Astrocyte (in vitro differentiated cells and primary cell): Measurements from ENCODE around the gene SH3BP5L. TPM values are rescaled to one million over a fixed set of nuclear protein-coding genes. Genes with fewer than 3 reads are reported as not detected.

ENCODE experiments used
- DNase-seq: peaks from one replicate; pipeline ENCODE4 v3.0.0-alpha.2; 2010; ENCODE audit warnings: low read depth
- FAIRE-seq: peaks from 2 replicates; lab custom pipeline; 2011; peaks lifted over from hg19 to GRCh38; lab: Jason Lieb, UNC
- H2AFZ ChIP-seq: 2 replicates; pipeline ENCODE4 v1.6.0; 2012; ENCODE audit warnings: low read depth, low read length, inconsistent platforms
- H3K27ac ChIP-seq: 2 replicates; pipeline ENCODE4 v1.5.1; 2011; ENCODE audit warnings: low read depth, low read length, inconsistent platforms
- H3K27me3 ChIP-seq: 2 replicates; pipeline ENCODE4 v1.6.0; 2011; ENCODE audit warnings: low read length, inconsistent platforms; ENCODE audit not compliant: insufficient read depth
- H3K36me3 ChIP-seq: 2 replicates; pipeline ENCODE4 v1.5.1; 2011; ENCODE audit warnings: low read length, inconsistent platforms; ENCODE audit not compliant: insufficient read depth
- H3K4me1 ChIP-seq: 2 replicates; pipeline ENCODE4 v1.5.1; 2011; ENCODE audit warnings: low read length, inconsistent platforms; ENCODE audit not compliant: insufficient read depth
- H3K4me2 ChIP-seq: 2 replicates; pipeline ENCODE4 v1.6.0; 2012; ENCODE audit warnings: low read length, inconsistent platforms
- H3K4me3 ChIP-seq: 2 replicates; pipeline ENCODE4 v1.5.1; 2011; ENCODE audit warnings: low read depth, mild to moderate bottlenecking, low read length, inconsistent platforms; ENCODE audit not compliant: insufficient read depth
- H3K79me2 ChIP-seq: 2 replicates; pipeline ENCODE4 v1.6.0; 2012; ENCODE audit warnings: mild to moderate bottlenecking, low read length, inconsistent platforms; ENCODE audit not compliant: insufficient read depth
- H3K9ac ChIP-seq: 2 replicates; pipeline ENCODE4 v1.6.0; 2012; ENCODE audit warnings: mild to moderate bottlenecking, low read length, inconsistent platforms
- H3K9me3 ChIP-seq: 2 replicates; pipeline ENCODE4 v1.5.1; 2012; ENCODE audit warnings: low read depth, mild to moderate bottlenecking, low read length, inconsistent platforms; ENCODE audit not compliant: insufficient read depth
- H4K20me1 ChIP-seq: 2 replicates; pipeline ENCODE4 v1.6.0; 2012; ENCODE audit warnings: low read length, inconsistent platforms; ENCODE audit not compliant: insufficient read depth
- H3K27ac Mint-ChIP-seq: one replicate; pipeline ENCODE4 v1.8.0; 2021; ENCODE audit warnings: mild to moderate bottlenecking, mixed read lengths; ENCODE audit not compliant: unreplicated experiment
- H3K27me3 Mint-ChIP-seq: one replicate; pipeline ENCODE4 v1.8.0; 2021; ENCODE audit warnings: low read depth, mixed read lengths; ENCODE audit not compliant: unreplicated experiment
- H3K36me3 Mint-ChIP-seq: one replicate; pipeline ENCODE4 v1.8.0; 2021; ENCODE audit warnings: low read depth, mixed read lengths; ENCODE audit not compliant: unreplicated experiment
- H3K4me1 Mint-ChIP-seq: one replicate; pipeline ENCODE4 v1.8.0; 2021; ENCODE audit warnings: low read depth, mixed read lengths; ENCODE audit not compliant: unreplicated experiment
- H3K4me3 Mint-ChIP-seq: one replicate; pipeline ENCODE4 v1.8.0; 2021; ENCODE audit warnings: mild to moderate bottlenecking, moderate library complexity, mixed read lengths; ENCODE audit not compliant: unreplicated experiment
- H3K9me3 Mint-ChIP-seq: one replicate; pipeline ENCODE4 v1.8.0; 2021; ENCODE audit warnings: mild to moderate bottlenecking, mixed read lengths; ENCODE audit not compliant: unreplicated experiment
- CTCF ChIP-seq: IDR thresholded peaks from 2 replicates; pipeline ENCODE4 v1.5.1; 2011; ENCODE audit warnings: low read depth, mild to moderate bottlenecking, inconsistent platforms, low read length, moderate library complexity; ENCODE audit not compliant: insufficient read depth
- EZH2 ChIP-seq: IDR thresholded peaks from 2 replicates; pipeline ENCODE4 v1.6.1; 2012; ENCODE audit warnings: mild to moderate bottlenecking, low read length, inconsistent platforms; ENCODE audit not compliant: insufficient read depth
- total RNA-seq: library from RNA; stranded (reverse); gene quantifications from 2 replicates; pipeline ENCODE4 v1.2.1, GENCODE V29; 2021

Gene SH3BP5L
- total RNA-seq, 1 donor from 2014 or later = 37.7 TPM

- H3K9ac ChIP-seq = no peak overlapping the region
- TF ChIP-seq EZH2 (no peak), CTCF (no peak)
- H3K9me3 ChIP-seq = no peaks in the 10 kb centered on the region
- H3K4me3 ChIP-seq = no peak overlapping the region
- no peaks in the 10 kb centered on the region for H3K27me3 Mint-ChIP-seq
- peaks cover 40% of the 10 kb centered on the region for H3K36me3 Mint-ChIP-seq
- no peak for DNase-seq
- peaks cover 21% of the 10 kb centered on the region for H3K79me2 ChIP-seq
- no peaks in the 10 kb centered on the region for H3K4me1 Mint-ChIP-seq
- peaks cover 43% of the 10 kb centered on the region for H3K36me3 ChIP-seq
- peaks cover 2% of the 10 kb centered on the region for H3K9me3 Mint-ChIP-seq
- H3K4me2 ChIP-seq = no peak overlapping the region
- H3K27ac Mint-ChIP-seq = no peak overlapping the region
- no peak overlapping the region for H3K27ac ChIP-seq
- no peak overlapping the region for H2AFZ ChIP-seq
- FAIRE-seq = no peak
- peaks cover 64% of the 10 kb centered on the region for H4K20me1 ChIP-seq
- H3K27me3 ChIP-seq = no peaks in the 10 kb centered on the region
- peaks cover 3% of the 10 kb centered on the region for H3K4me1 ChIP-seq
- no peak overlapping the region for H3K4me3 Mint-ChIP-seq
These were observed 12.8 kb downstream of the SH3BP5L start for GRCh38 chr1:248812736-248813425.

GRCh38 chr1:248811514-248812490, 13.9 kb downstream of the SH3BP5L start:
- no peak overlapping the region for H3K27ac ChIP-seq
- Mint-ChIP-seq H3K36me3 (peaks cover 40% of the 10 kb centered on the region), H3K27ac (no peak overlapping the region), H3K4me1 (no peaks in the 10 kb centered on the region), H3K27me3 (no peaks in the 10 kb centered on the region), H3K4me3 (no peak overlapping the region), H3K9me3 (peaks cover 2% of the 10 kb centered on the region)
- H3K9me3 ChIP-seq = no peaks in the 10 kb centered on the region
- no peaks in the 10 kb centered on the region for H3K27me3 ChIP-seq
- no peak overlapping the region for H3K9ac ChIP-seq
- no peak overlapping the region for H3K4me2 ChIP-seq
- FAIRE-seq (no peak), DNase-seq (no peak)
- peaks cover 54% of the 10 kb centered on the region for H4K20me1 ChIP-seq
- H3K79me2 ChIP-seq = peaks cover 11% of the 10 kb centered on the region
- no peak overlapping the region for H3K4me3 ChIP-seq
- peaks cover 3% of the 10 kb centered on the region for H3K4me1 ChIP-seq
- no peak for TF ChIP-seq CTCF
- no peak for TF ChIP-seq EZH2
- no peak overlapping the region for H2AFZ ChIP-seq
- H3K36me3 ChIP-seq = peaks cover 38% of the 10 kb centered on the region
